Parathyroid adenoma (tissue), 2 donors: Measurements from ENCODE around the gene TMEM52.

Experiments used
- H2AFZ ChIP-seq: fragments of 300-600 bp; sonication (generic); one replicate; pipeline ENCODE4 v1.7.0; 2017; ENCODE audit warnings: antibody characterized with exemption, mild to moderate bottlenecking
- H3K27ac ChIP-seq: fragments of 300-600 bp; sonication (generic); one replicate; pipeline ENCODE4 v1.7.0; 2017
- H3K27me3 ChIP-seq: fragments of 300-600 bp; sonication (generic); one replicate; pipeline ENCODE4 v1.7.0; 2017; ENCODE audit warnings: low read length; ENCODE audit not compliant: control insufficient read depth, insufficient read depth
- H3K36me3 ChIP-seq: fragments of 300-600 bp; sonication (generic); one replicate; pipeline ENCODE4 v1.7.0; 2017; ENCODE audit warnings: low read length; ENCODE audit not compliant: control insufficient read depth, insufficient read depth
- H3K4me1 ChIP-seq: fragments of 300-600 bp; sonication (generic); one replicate; pipeline ENCODE4 v1.7.0; 2017; ENCODE audit warnings: control low read depth
- H3K4me2 ChIP-seq: fragments of 300-600 bp; sonication (generic); one replicate; pipeline ENCODE4 v1.7.0; 2017; ENCODE audit warnings: low read length
- H3K4me3 ChIP-seq: fragments of 300-600 bp; sonication (generic); one replicate; pipeline ENCODE4 v1.7.0; 2017; ENCODE audit warnings: low read depth, low read length
- H3K79me2 ChIP-seq: fragments of 300-600 bp; sonication (generic); one replicate; pipeline ENCODE4 v1.7.0; 2017; ENCODE audit warnings: control low read depth
- H3K9ac ChIP-seq: fragments of 300-600 bp; sonication (generic); one replicate; pipeline ENCODE4 v1.7.0; 2017; ENCODE audit warnings: mild to moderate bottlenecking
- H3K9me3 ChIP-seq: fragments of 300-600 bp; sonication (generic); one replicate; pipeline ENCODE4 v1.7.0; 2017; ENCODE audit warnings: low read length; ENCODE audit not compliant: control insufficient read depth
- CTCF ChIP-seq: fragments of 300-600 bp; sonication (generic); IDR thresholded peaks from one replicate; pipeline ENCODE4 v1.7.0; 2017; ENCODE audit warnings: antibody characterized with exemption, mild to moderate bottlenecking
- donor health status: primary hyperparathyroidism.

TMEM52 gene

GRCh38 chr1:1917995-1918900, 831 bp downstream of the TMEM52 start:
- no peak overlapping the region for H3K27ac ChIP-seq
- H3K4me3 ChIP-seq = peak overlapping the region; percentile 50
- H3K4me2 ChIP-seq = peak overlapping the region; percentile 70
- no peaks in the 10 kb centered on the region for H3K4me1 ChIP-seq
- TF ChIP-seq CTCF = no peak
- H3K36me3 ChIP-seq = no peaks in the 10 kb centered on the region
- H3K79me2 ChIP-seq = no peaks in the 10 kb centered on the region
- H2AFZ ChIP-seq = peak overlapping the region; percentile 75
- H3K9ac ChIP-seq = no peak overlapping the region
- no peaks in the 10 kb centered on the region for H3K9me3 ChIP-seq
- no peaks in the 10 kb centered on the region for H3K27me3 ChIP-seq

- H3K36me3 ChIP-seq = no peaks in the 10 kb centered on the region
- no peaks in the 10 kb centered on the region for H3K79me2 ChIP-seq
- H3K9me3 ChIP-seq = no peaks in the 10 kb centered on the region
- H3K9ac ChIP-seq = no peak overlapping the region
- no peaks in the 10 kb centered on the region for H3K27me3 ChIP-seq
- no peak overlapping the region for H3K4me2 ChIP-seq
- H3K4me1 ChIP-seq = no peaks in the 10 kb centered on the region
- no peak for TF ChIP-seq CTCF
- H2AFZ ChIP-seq = no peak overlapping the region
- H3K27ac ChIP-seq = no peak overlapping the region
- H3K4me3 ChIP-seq = no peak overlapping the region
These were observed 1.6 kb downstream of the TMEM52 start for GRCh38 chr1:1917304-1917976.

- Histone ChIP-seq H3K4me3 (no peak overlapping the region), H3K4me2 (no peak overlapping the region), H3K79me2 (no peaks in the 10 kb centered on the region), H3K27me3 (no peaks in the 10 kb centered on the region), H3K9ac (no peak overlapping the region), H2AFZ (no peak overlapping the region), H3K27ac (no peak overlapping the region), H3K36me3 (no peaks in the 10 kb centered on the region), H3K4me1 (no peaks in the 10 kb centered on the region), H3K9me3 (no peaks in the 10 kb centered on the region)
- no peak for TF ChIP-seq CTCF
These were observed 2.2 kb downstream of the TMEM52 start for GRCh38 chr1:1916851-1917251.

- no peaks in the 10 kb centered on the region for H3K4me1 ChIP-seq
- no peak for TF ChIP-seq CTCF
- H3K27ac ChIP-seq = no peak overlapping the region
- no peaks in the 10 kb centered on the region for H3K79me2 ChIP-seq
- H3K4me3 ChIP-seq = no peak overlapping the region
- no peaks in the 10 kb centered on the region for H3K27me3 ChIP-seq
- no peak overlapping the region for H2AFZ ChIP-seq
- H3K4me2 ChIP-seq = no peak overlapping the region
- H3K36me3 ChIP-seq = no peaks in the 10 kb centered on the region
- H3K9ac ChIP-seq = no peak overlapping the region
- H3K9me3 ChIP-seq = no peaks in the 10 kb centered on the region
These were observed 2.9 kb downstream of the TMEM52 start for GRCh38 chr1:1915911-1916840.
